Measurements from ENCODE around the gene HGFAC. TPM values are rescaled to one million over a fixed set of nuclear protein-coding genes. Genes with fewer than 3 reads are reported as not detected.

The HGFAC gene
- total RNA-seq, 1 donor from 2014 or later: 1.0 TPM

GRCh38 chr4:3423406-3423805 is 18.4 kb upstream of the HGFAC start:
- no peaks in the 10 kb centered on the region for H3K4me1 ChIP-seq
- H3K27me3 ChIP-seq (ENCODE audit: low read depth): no peaks in the 10 kb centered on the region
- no peaks in the 10 kb centered on the region for H3K9me3 ChIP-seq
- DNase-seq (no peak), ATAC-seq (no peak)
- H3K36me3 ChIP-seq: peaks cover 76% of the 10 kb centered on the region
- H3K4me3 ChIP-seq: no peak overlapping the region
- TF ChIP-seq, protein P1, sequence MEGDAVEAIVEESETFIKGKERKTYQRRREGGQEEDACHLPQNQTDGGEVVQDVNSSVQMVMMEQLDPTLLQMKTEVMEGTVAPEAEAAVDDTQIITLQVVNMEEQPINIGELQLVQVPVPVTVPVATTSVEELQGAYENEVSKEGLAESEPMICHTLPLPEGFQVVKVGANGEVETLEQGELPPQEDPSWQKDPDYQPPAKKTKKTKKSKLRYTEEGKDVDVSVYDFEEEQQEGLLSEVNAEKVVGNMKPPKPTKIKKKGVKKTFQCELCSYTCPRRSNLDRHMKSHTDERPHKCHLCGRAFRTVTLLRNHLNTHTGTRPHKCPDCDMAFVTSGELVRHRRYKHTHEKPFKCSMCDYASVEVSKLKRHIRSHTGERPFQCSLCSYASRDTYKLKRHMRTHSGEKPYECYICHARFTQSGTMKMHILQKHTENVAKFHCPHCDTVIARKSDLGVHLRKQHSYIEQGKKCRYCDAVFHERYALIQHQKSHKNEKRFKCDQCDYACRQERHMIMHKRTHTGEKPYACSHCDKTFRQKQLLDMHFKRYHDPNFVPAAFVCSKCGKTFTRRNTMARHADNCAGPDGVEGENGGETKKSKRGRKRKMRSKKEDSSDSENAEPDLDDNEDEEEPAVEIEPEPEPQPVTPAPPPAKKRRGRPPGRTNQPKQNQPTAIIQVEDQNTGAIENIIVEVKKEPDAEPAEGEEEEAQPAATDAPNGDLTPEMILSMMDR (IDR thresholded peaks at IDR 0.05): no peak
- no peak overlapping the region for H3K27ac ChIP-seq
- intact Hi-C loops (cut with DNase I): no loop called here

DNA sequence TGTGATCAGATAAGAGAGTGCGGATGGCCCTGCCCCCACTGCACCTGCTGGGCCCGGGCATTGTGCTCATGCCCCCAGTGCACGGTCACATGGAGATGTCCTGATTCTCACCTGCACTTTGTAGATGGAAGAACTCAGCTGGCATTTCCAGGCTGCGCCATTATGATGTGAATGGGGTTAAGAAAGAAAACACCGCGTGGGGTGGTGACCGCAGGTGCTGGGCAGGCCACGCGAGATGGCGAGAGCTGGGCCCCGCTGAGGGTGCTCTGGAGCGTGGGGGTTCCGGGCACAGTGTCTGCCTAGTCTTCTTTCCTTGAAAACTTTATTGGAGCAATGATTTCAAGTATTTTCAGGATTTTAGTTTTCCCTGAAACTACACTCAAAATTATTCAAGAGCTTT is 17.8 kb upstream of the HGFAC start:
- DNase-seq: no peak
- intact Hi-C loops (cut with DNase I): no loop called here
- H3K36me3 ChIP-seq: peaks cover 77% of the 10 kb centered on the region

DNA sequence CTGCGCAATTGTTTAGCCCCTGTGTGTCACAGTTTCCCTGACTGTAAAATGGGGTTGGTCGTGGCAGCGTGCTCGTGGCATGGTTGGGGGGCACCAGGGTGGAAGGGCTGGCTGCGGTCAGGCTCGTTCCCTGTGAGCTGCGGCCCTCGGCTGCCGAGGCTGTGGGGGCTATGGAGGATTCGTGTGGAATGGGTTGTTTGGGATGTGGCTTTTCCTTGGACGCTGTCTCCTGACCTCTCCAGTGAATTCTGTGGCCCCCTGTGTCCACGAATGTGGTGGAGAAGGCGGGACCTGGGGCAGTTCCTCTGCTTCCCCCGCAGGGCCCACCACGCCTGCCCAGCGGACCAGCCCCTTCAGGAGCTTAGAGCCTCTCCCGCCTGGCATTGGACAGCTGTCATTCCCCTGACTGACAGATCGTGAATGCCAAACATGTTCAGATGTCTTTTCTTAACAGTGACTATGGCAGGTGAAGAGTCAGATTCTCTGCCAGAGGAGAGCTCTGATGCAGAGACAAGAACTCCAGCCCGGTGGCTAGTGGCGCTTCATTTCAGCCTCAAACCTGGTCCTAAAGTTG is 17.2 kb upstream of the HGFAC start:
- peaks cover 84% of the 10 kb centered on the region for H3K36me3 ChIP-seq
- no peaks in the 10 kb centered on the region for H3K27me3 ChIP-seq (ENCODE audit: low read depth)
- ATAC-seq: no peak
- H3K9me3 ChIP-seq: no peaks in the 10 kb centered on the region
- H3K4me1 ChIP-seq: no peaks in the 10 kb centered on the region
- no peak overlapping the region for H3K4me3 ChIP-seq
- intact Hi-C loops (cut with DNase I): no loop called here
- no peak for DNase-seq
- no peak overlapping the region for H3K27ac ChIP-seq
- TF ChIP-seq, protein P1 (IDR thresholded peaks at IDR 0.05): no peak

More for the DNA sequence above, 17.8 kb upstream of the HGFAC start:
- Histone ChIP-seq H3K27me3 (ENCODE audit: low read depth) (no peaks in the 10 kb centered on the region), H3K9me3 (no peaks in the 10 kb centered on the region), H3K4me1 (no peaks in the 10 kb centered on the region), H3K4me3 (no peak overlapping the region), H3K27ac (no peak overlapping the region)
- ATAC-seq: no peak
- TF ChIP-seq, protein P1 (IDR thresholded peaks at IDR 0.05): no peak

- DNase-seq: no peak
Measured at GRCh38 chr4:3426465-3427133, 15.2 kb upstream of the HGFAC start.

GRCh38 chr4:3427134-3427476 is 14.7 kb upstream of the HGFAC start:
- DNase-seq (no peak), ATAC-seq (no peak)
- TF ChIP-seq, protein P1 (IDR thresholded peaks at IDR 0.05): no peak
- H3K9me3 ChIP-seq: no peaks in the 10 kb centered on the region
- intact Hi-C loops (cut with DNase I): no loop called here
- no peaks in the 10 kb centered on the region for H3K4me1 ChIP-seq
- peaks cover 87% of the 10 kb centered on the region for H3K36me3 ChIP-seq
- H3K27ac ChIP-seq: no peak overlapping the region
- H3K4me3 ChIP-seq: no peak overlapping the region
- no peaks in the 10 kb centered on the region for H3K27me3 ChIP-seq (ENCODE audit: low read depth)

More at GRCh38 chr4:3426465-3427133, 15.2 kb upstream of the HGFAC start:
- intact Hi-C loops (cut with DNase I): no loop called here
- ATAC-seq: no peak
- H3K27ac ChIP-seq: no peak overlapping the region
- H3K4me3 ChIP-seq: no peak overlapping the region
- H3K9me3 ChIP-seq: no peaks in the 10 kb centered on the region
- H3K27me3 ChIP-seq (ENCODE audit: low read depth): no peaks in the 10 kb centered on the region
- H3K36me3 ChIP-seq: peaks cover 87% of the 10 kb centered on the region
- no peaks in the 10 kb centered on the region for H3K4me1 ChIP-seq
- TF ChIP-seq, protein P1 (IDR thresholded peaks at IDR 0.05): no peak
